KOPT-K1 (cell line): Measurements from ENCODE around the gene SLC30A1.

Experiments
- H3K27ac ChIP-seq: fragments of 200-600 bp; sonication (generic); 2 replicates; pipeline ENCODE4 v1.5.1; 2016; ENCODE audit warnings: antibody characterized with exemption, mild to moderate bottlenecking, low read depth, low read length; ENCODE audit not compliant: poor library complexity, severe bottlenecking
- H3K36me3 ChIP-seq: fragments of 200-600 bp; sonication (generic); 2 replicates; pipeline ENCODE4 v1.5.1; 2017; ENCODE audit warnings: antibody characterized with exemption, mild to moderate bottlenecking, low read length, moderate library complexity; ENCODE audit not compliant: insufficient read depth
- H3K9me3 ChIP-seq: fragments of 200-600 bp; sonication (generic); 2 replicates; pipeline ENCODE4 v1.5.1; 2017; ENCODE audit warnings: antibody characterized with exemption, low read length, mild to moderate bottlenecking; ENCODE audit not compliant: insufficient read depth, poor library complexity, severe bottlenecking

SLC30A1 gene

GRCh38 chr1:211612786-211613107 lies 33.8 kb upstream of the SLC30A1 start:
- Histone ChIP-seq H3K9me3 (no peaks in the 10 kb centered on the region), H3K27ac (no peak overlapping the region), H3K36me3 (no peaks in the 10 kb centered on the region)

- Histone ChIP-seq H3K9me3 (no peaks in the 10 kb centered on the region), H3K27ac (no peak overlapping the region), H3K36me3 (no peaks in the 10 kb centered on the region)
Measured at GRCh38 chr1:211611818-211612217, 32.9 kb upstream of the SLC30A1 start.

- Histone ChIP-seq H3K9me3 (no peaks in the 10 kb centered on the region), H3K27ac (no peak overlapping the region), H3K36me3 (no peaks in the 10 kb centered on the region)
Measured at GRCh38 chr1:211610779-211611556, 32.0 kb upstream of the SLC30A1 start.

GRCh38 chr1:211609120-211610024 lies 30.4 kb upstream of the SLC30A1 start:
- Histone ChIP-seq H3K36me3 (no peaks in the 10 kb centered on the region), H3K27ac (no peak overlapping the region), H3K9me3 (no peaks in the 10 kb centered on the region)

DNA sequence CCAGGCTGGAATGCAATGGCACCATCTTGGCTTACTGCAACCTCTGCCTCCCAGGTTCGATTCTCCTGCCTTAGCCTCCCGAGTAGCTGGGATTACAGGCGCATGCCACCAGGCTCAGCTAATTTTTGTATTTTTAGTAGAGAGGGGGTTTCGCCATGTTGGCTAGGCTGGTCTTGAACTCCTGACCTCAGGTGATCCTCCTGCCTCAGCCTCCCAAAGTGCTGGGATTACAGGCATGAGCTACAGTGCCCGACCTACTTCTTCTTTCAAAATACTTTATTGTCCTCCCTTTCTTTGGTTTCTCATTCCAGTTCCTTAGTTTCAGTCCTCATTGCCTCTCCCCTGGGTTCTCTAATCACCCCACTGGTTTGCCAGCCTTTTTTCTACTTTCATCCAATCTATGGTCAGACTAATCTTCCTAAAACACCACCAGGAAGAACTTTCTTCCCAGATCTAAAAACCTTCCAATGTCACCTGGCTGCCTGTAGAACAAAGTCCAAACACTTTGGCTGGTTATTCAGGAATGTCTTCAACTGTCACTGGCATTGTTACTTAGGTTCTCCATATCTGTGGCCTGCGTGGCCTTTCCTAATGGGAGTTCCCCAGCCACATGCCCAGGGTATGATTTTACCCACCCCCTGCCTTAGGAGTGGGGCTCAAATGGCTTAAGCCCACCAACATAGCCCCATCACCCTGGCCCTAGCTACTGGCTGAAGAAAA lies 29.0 kb upstream of the SLC30A1 start:
- H3K36me3 ChIP-seq: no peaks in the 10 kb centered on the region
- no peak overlapping the region for H3K27ac ChIP-seq
- H3K9me3 ChIP-seq: no peaks in the 10 kb centered on the region

GRCh38 chr1:211606914-211607753 lies 28.2 kb upstream of the SLC30A1 start:
- no peaks in the 10 kb centered on the region for H3K36me3 ChIP-seq
- H3K27ac ChIP-seq: no peak overlapping the region

DNA sequence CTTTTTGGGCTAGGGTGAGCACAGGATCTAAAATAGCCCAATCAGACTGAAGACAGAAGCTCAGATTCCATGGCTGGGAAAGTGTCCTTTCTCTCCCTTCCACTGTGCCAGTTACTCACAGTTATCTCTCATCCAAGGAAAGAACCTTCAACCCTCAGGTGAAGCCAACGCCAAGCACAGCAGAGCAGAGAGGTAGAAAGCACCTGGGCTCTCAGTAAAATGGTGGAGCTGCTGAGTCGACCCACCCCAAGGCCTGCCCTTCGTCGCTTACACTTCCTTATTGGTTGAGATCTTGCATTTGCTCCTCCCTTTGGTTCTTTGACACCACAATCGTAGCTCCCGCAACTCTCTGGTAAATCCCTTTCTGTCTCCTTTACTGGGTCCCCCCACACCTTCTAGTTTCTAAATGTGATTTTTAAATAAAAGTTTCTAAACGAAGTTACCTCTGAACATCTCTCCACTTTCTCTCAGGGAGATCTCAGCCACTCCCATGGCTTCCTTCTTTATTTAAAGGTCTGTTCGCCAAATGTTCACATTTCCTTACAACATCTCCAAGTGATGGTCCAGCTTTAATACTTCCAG lies 27.5 kb upstream of the SLC30A1 start:
- H3K9me3 ChIP-seq: no peaks in the 10 kb centered on the region
- H3K36me3 ChIP-seq: no peaks in the 10 kb centered on the region
- H3K27ac ChIP-seq: no peak overlapping the region

More at GRCh38 chr1:211606914-211607753, 28.2 kb upstream of the SLC30A1 start:
- H3K9me3 ChIP-seq: no peaks in the 10 kb centered on the region

- no peak overlapping the region for H3K27ac ChIP-seq
- H3K9me3 ChIP-seq: no peaks in the 10 kb centered on the region
Measured at GRCh38 chr1:211605603-211606331, 26.8 kb upstream of the SLC30A1 start.

GRCh38 chr1:211605034-211605433 lies 26.1 kb upstream of the SLC30A1 start:
- Histone ChIP-seq H3K36me3 (no peaks in the 10 kb centered on the region), H3K27ac (no peak overlapping the region), H3K9me3 (no peaks in the 10 kb centered on the region)

More at GRCh38 chr1:211605603-211606331, 26.8 kb upstream of the SLC30A1 start:
- H3K36me3 ChIP-seq: no peaks in the 10 kb centered on the region

- Histone ChIP-seq H3K27ac (no peak overlapping the region), H3K9me3 (no peaks in the 10 kb centered on the region), H3K36me3 (no peaks in the 10 kb centered on the region)
Measured at GRCh38 chr1:211604548-211604947, 25.6 kb upstream of the SLC30A1 start.

DNA sequence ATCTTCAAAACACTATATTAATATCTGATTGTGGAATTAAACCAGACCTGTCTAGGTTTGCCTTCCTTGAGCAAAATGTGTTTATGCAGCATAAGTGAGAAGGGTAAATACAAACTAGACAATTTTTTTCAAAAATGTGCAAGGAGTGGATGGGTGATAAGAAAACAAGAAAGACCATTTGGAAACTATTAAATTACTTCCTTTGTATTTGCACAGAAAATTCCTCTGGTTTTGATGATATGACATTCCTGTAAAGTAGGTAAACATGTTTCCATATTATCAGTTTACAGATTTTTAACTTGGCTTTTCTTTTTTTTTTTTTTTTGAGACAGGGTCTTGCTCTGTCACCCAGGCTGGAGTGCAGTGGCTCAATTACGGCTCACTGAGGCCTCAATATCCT lies 24.8 kb upstream of the SLC30A1 start:
- Histone ChIP-seq H3K9me3 (no peaks in the 10 kb centered on the region), H3K36me3 (no peaks in the 10 kb centered on the region), H3K27ac (no peak overlapping the region)

GRCh38 chr1:211603191-211603701 lies 24.3 kb upstream of the SLC30A1 start:
- H3K27ac ChIP-seq: no peak overlapping the region
- H3K36me3 ChIP-seq: no peaks in the 10 kb centered on the region
- no peaks in the 10 kb centered on the region for H3K9me3 ChIP-seq

DNA sequence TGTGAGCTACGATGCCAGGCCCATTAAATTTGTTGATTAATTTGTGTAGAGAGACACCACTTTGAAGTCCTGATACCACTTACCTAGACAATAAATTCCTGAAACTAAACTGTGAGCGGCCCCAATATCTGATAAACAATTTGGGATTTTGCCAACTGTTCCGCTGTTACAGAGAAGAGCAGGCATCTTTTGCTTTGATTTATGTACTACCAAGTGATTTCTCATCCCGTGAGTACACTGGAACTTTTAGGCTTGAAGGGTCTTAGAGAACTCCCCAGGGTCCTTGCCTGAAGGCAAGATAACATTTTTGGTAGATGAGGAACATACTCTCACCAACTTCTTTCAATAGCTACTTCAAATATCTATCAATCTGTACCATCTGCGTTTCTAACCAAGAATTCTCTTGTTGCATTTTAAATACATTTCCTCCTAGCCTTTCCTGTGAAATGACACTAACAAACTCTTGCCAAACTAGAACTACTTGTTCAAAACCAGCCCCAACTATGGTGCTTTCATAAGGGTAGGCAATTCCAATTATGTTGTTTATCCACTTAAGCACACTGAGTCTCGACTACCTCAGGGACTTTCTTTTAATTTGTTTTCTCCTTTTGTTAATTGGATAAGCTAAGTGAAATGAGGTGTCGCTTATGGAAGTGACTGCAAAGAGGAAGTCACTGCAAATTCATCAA lies 23.2 kb upstream of the SLC30A1 start:
- Histone ChIP-seq H3K27ac (no peak overlapping the region), H3K36me3 (no peaks in the 10 kb centered on the region), H3K9me3 (no peaks in the 10 kb centered on the region)
